RPMI8226 (cell line): ENCODE data around the gene USP22.

Source experiments
- DNase-seq: peaks from one replicate; pipeline ENCODE4 v3.0.0-alpha.2; 2015

USP22 gene

GRCh38 chr17:20999044-20999573 is 43.7 kb downstream of the USP22 start:
- DNase-seq, result no peak

GRCh38 chr17:20998571-20999043 is 44.2 kb downstream of the USP22 start:
- DNase-seq, result no peak

- no peak for DNase-seq
Observed at GRCh38 chr17:20997711-20998570, 44.9 kb downstream of the USP22 start.

- DNase-seq, result no peak
Observed at GRCh38 chr17:20996724-20997615, 45.8 kb downstream of the USP22 start.

- no peak for DNase-seq
Observed at GRCh38 chr17:20995873-20996723, 46.7 kb downstream of the USP22 start.

- no peak for DNase-seq
Observed at GRCh38 chr17:20995164-20995872, 47.5 kb downstream of the USP22 start.

GRCh38 chr17:20994779-20995149 is 48.0 kb downstream of the USP22 start:
- DNase-seq, result no peak

GRCh38 chr17:20993863-20994778 is 48.7 kb downstream of the USP22 start:
- DNase-seq, result no peak

GRCh38 chr17:20992987-20993862 is 49.6 kb downstream of the USP22 start:
- DNase-seq, result peak; percentile 68

- DNase-seq, result no peak
Observed at GRCh38 chr17:20992416-20992815, 50.4 kb downstream of the USP22 start.

- DNase-seq, result no peak
Observed at GRCh38 chr17:20991276-20992037, 51.4 kb downstream of the USP22 start.

- DNase-seq, result no peak
Observed at GRCh38 chr17:20989991-20990855, 52.6 kb downstream of the USP22 start.

GRCh38 chr17:20989481-20989880 is 53.3 kb downstream of the USP22 start:
- DNase-seq, result no peak

- no peak for DNase-seq
Observed at GRCh38 chr17:20988896-20989295, 53.9 kb downstream of the USP22 start.

- DNase-seq, result no peak
Observed at GRCh38 chr17:20988001-20988636, 54.7 kb downstream of the USP22 start.

- DNase-seq, result no peak
Observed at GRCh38 chr17:20987511-20987910, 55.3 kb downstream of the USP22 start.

GRCh38 chr17:20986767-20987510 is 55.9 kb downstream of the USP22 start:
- DNase-seq, result no peak
